PC-9 (cell line): ENCODE data around the gene DRC1.

ENCODE experiments used
- CTCF ChIP-seq: fragments of 200-600 bp; sonication (generic); conservative IDR thresholded peaks from 2 replicates; pipeline ENCODE4 v1.6.1; 2017; ENCODE audit warnings: mixed run types, antibody characterized with exemption, mild to moderate bottlenecking, moderate library complexity
- EZH2 ChIP-seq: fragments of 200-600 bp; sonication (generic); IDR thresholded peaks from 2 replicates; pipeline ENCODE4 v1.8.0; 2017; ENCODE audit warnings: antibody characterized with exemption, low read depth

DNA sequence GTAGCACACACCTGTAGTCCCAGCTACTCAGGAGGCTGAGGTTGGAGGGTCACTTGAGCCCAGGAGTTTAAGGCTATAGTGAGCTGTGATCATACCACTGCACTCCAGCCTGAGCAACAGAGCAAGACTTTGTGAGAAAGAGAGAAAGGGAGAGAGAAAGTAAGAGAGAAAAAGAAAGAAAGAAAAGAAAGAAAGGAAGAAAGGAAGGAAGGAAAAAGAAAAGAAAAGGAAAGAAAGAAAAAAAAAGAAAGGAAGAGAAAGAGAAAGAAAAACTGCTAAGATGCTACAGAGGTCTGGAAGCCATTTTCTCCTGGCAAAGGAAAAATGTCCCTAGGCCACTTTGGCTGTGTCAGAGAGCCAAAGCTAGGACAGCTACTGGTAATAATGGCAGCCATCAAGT lies 30.6 kb downstream of the DRC1 start:
- TF ChIP-seq CTCF (no peak), EZH2 (no peak)
